VCaP (cell line): ENCODE data around the gene MACIR.
A peak's percentile ranks its signal among the peaks of the same experiment; 100 is the strongest.

Source experiments
- H3K27ac ChIP-seq: fragments of 450-650 bp; 2 replicates; pipeline ENCODE4 v1.5.1; 2017
- TF ChIP-seq, protein P1 (sequence below): fragments of 450-650 bp; conservative IDR thresholded peaks from 2 replicates; pipeline ENCODE4 v1.5.1; 2017; ENCODE audit warnings: mild to moderate bottlenecking, moderate library complexity

The MACIR gene

DNA sequence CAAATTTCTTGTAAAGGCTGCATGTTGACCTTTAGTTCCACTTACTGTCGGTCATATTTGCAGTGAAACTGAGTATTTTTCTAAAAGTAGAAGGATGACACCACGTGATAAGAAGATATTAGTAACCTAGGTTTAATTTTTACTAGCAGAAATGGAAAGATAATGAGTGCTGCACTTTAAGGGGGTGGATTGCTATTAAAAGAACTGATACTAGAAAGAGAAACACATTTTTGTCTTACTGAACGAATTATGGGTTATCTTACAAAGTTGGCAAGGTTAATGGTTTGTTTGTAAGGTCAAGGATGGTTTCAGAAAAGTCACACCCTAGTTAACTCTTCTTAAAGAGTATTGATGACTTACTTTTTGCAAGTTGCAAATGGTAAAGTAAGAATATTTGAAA lies 2.4 kb downstream of the MACIR start:
- H3K27ac ChIP-seq, result peak overlapping the region; percentile 98
- TF ChIP-seq, protein P1, sequence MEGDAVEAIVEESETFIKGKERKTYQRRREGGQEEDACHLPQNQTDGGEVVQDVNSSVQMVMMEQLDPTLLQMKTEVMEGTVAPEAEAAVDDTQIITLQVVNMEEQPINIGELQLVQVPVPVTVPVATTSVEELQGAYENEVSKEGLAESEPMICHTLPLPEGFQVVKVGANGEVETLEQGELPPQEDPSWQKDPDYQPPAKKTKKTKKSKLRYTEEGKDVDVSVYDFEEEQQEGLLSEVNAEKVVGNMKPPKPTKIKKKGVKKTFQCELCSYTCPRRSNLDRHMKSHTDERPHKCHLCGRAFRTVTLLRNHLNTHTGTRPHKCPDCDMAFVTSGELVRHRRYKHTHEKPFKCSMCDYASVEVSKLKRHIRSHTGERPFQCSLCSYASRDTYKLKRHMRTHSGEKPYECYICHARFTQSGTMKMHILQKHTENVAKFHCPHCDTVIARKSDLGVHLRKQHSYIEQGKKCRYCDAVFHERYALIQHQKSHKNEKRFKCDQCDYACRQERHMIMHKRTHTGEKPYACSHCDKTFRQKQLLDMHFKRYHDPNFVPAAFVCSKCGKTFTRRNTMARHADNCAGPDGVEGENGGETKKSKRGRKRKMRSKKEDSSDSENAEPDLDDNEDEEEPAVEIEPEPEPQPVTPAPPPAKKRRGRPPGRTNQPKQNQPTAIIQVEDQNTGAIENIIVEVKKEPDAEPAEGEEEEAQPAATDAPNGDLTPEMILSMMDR, result no peak

DNA sequence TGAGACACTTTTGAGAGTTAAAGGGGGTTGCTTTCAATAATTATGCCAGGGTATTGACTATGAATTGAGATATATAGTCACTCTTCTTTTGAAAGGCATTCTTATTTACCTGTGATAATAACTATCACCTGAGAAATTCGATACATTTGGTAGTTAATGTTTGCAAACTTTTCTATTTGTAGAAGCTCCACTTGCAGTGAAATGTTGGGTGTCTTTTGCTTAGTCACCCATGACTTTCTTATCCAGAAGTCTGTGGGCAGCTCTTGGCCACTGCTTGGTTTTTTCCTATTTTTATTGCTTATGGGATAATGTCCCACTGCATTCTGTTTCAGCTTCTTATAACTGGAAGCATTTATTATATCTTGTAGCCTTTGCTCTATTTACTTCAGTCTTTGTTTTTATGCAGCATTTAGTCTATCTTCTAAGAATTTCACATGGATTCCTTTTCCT lies 3.9 kb downstream of the MACIR start:
- peak overlapping the region; percentile 19; the same call in 1 of the 2 replicates for H3K27ac ChIP-seq
- TF ChIP-seq, protein P1, result no peak

DNA sequence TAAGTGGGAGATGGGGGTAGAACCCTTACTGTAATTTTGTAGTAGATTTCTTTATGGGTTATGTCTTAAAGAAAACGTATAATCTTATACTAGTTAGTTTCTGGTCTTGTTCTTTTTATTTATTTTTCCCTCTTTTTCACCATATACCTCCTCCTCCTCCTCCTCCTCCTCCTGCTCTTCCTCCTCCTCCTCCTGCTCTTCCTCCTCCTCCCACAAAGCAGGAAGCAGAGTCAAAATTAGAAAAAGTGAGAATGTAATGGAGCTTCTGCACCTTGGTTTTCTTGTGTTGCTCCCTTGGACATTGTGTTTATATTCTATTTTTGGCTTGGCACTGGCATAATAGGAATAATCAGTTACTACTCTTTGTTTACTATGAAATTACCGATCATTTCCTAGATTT lies 4.5 kb downstream of the MACIR start:
- TF ChIP-seq, protein P1, result no peak
- H3K27ac ChIP-seq, result peak overlapping the region; percentile 19; the same call in 1 of the 2 replicates

DNA sequence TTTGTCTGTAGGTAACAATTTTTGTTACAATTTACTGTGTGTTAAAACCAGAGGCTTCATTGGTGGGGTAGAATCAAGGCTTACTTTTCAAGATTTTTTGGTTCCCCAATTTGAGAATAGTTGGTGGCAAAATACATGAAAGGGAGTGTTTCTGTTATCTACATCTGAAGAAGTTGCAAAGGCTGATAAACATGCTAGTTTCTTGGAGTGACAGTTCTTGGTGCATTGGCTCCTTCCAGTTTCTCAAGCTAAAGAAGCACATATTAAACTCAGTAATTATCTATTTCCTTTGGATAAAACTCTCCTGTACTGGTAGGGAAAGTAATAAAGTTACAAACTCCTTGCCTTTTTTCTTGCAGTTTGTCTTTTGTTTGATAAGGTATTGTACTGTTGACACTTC lies 5.9 kb downstream of the MACIR start:
- TF ChIP-seq, protein P1, result no peak
- no peak overlapping the region for H3K27ac ChIP-seq

DNA sequence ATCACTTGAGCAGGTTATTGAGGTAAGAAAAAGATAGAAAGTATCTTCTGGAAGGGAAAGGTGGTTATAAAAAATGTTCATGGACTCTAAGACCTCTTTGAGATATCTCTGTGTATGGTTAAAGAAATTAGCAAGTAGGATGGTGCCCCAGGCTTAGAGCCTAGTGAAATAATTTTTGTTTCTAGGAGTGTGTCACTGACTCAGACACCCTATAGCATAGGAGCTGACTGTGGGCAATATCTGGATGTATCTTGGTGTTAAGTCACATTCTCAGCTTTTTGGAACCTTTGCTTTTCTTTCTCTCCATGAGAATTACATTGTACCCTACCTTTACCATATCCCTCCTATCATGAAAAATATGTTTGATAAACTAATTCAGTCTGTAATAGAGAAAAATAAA lies 12.0 kb downstream of the MACIR start:
- H3K27ac ChIP-seq, result no peak overlapping the region
- TF ChIP-seq, protein P1, result no peak

DNA sequence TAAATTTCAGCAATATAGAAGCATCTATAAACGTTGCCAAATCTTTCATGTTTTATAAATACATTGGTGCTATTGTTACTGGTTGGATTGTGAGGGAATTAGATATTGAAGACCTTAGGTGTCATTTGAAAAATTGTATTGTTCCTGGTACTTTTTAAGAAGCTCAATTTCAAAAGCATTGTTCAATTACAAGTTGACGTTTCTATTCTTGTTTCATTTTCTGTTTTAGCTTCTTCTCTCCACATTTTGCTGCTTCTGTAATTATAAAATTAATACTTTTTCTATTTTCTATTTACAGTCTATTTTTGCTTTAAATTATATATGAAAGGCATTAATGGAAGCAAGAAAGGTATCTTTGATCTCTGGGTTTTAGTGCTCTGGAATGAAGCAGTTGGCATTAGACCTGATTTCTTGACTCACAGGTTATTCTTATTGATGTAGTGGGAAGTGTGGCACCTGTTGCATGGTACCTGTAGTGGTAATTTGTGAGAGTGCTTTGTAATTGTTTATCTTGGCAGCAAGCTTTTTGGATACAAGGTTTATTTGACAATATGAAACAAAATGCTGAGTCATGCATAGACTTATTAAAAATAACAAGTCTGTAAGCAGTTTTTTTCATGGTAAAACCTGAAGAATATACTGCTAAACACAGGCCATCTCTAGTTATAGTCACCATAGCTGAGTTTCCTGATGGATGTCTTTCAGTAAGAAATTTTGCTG lies 13.2 kb downstream of the MACIR start:
- peak overlapping the region; percentile 7; the same call in 1 of the 2 replicates for H3K27ac ChIP-seq
- TF ChIP-seq, protein P1, result no peak

DNA sequence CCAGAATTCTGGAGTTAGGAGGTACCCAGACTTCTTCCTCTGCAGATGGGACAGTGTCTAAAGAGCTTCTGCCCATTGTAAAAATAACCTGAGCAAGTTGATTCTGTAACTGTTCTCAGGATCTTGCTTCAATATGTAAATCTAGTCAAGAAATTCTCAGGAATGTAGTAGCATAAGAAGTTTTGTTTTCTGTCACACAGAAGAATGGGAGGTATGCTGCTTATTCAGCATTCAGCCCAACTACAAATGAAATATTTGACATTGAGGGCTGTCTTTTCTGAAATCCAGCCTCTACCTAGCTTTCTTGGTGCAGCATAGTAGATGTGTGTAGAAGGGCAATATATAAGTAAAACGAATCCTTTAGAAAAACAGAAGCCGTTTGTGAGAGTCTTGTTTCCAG lies 13.8 kb downstream of the MACIR start:
- TF ChIP-seq, protein P1, result no peak
- no peak overlapping the region for H3K27ac ChIP-seq
